K562 (cell line): ENCODE data around the gene MACROD2. TPM values are rescaled to one million over a fixed set of nuclear protein-coding genes. Genes with fewer than 3 reads are reported as not detected.

Experiments used
- ATAC-seq: fragments of 200-7000 bp; cut with Tn5 transposase; 3 replicates; pipeline ENCODE4 v1.9.1; 2020; ENCODE audit warnings: moderate library complexity
- BruUV-seq: library from RNA; stranded (reverse); fragments of 400-500 nt; replicated peaks from 2 replicates; lab custom pipeline; 2021; lab: Mats Ljungman, UMichigan
- CTCF ChIA-PET: fragments of 300-600 bp; formaldehyde crosslinking; extraction: SDS; loops from one replicate; lab custom pipeline; 2021; ENCODE audit warnings: low intra/inter-chr PET ratio; lab: Yijun Ruan, JAX
- POLR2A ChIA-PET: fragments of 300-600, 350-650 bp; sonication (Branson Sonifier 250); formaldehyde crosslinking; extraction: SDS; loops from one replicate; lab custom pipeline; 2021; ENCODE audit warnings: antibody characterized with exemption, inconsistent platforms; lab: Yijun Ruan, JAX
- DNase-seq, 4 experiments: peaks; one replicate each; pipeline versions ENCODE4 v3.0.0 to v3.0.0-alpha.2; 2011 to 2018; ENCODE audit warnings: low spot score in 3 of 4, mixed read lengths in 3 of 4; ENCODE audit errors: extremely low read depth in 1 of 4
- FAIRE-seq: peaks from 2 replicates; lab custom pipeline; 2011; peaks lifted over from hg19 to GRCh38; lab: Jason Lieb, UNC
- H2AFZ ChIP-seq: 2 replicates; pipeline ENCODE4 v1.6.0; 2011; ENCODE audit warnings: low read depth, low read length, control low read depth, inconsistent platforms
- H3K27ac ChIP-seq: fragments of 200-600 bp; 3 replicates; pipeline ENCODE4 v1.8.0; 2011; ENCODE audit warnings: low read depth, mild to moderate bottlenecking, control low read depth, inconsistent platforms, low read length, moderate library complexity, mixed read lengths; ENCODE audit errors: extremely low read depth
- H3K27me3 ChIP-seq, 2 experiments: fragments of 300-600 bp in 1 of 2; 2 replicates in 1 of 2; 3 replicates in 1 of 2; pipeline versions ENCODE4 v1.6.0 to v1.8.0; 2011; ENCODE audit warnings: inconsistent platforms in 2 of 2, low read length in 2 of 2, mild to moderate bottlenecking in 1 of 2, mixed read lengths in 1 of 2, moderate library complexity in 1 of 2; ENCODE audit not compliant: control insufficient read depth in 2 of 2, insufficient read depth in 2 of 2
- H3K36me3 ChIP-seq: fragments of 300-600 bp; 3 replicates; pipeline ENCODE4 v1.8.0; 2011; ENCODE audit warnings: mild to moderate bottlenecking, low read length, inconsistent platforms; ENCODE audit not compliant: control insufficient read depth, insufficient read depth
- H3K4me1 ChIP-seq, 2 experiments: fragments of 200-600 bp in 1 of 2; replicated peaks in 1 of 2; 2 replicates in 1 of 2; 3 replicates in 1 of 2; pipeline versions ENCODE4 v1.5.1 to v1.8.0; 2011; ENCODE audit warnings: inconsistent platforms in 2 of 2, low read length in 2 of 2, mild to moderate bottlenecking in 1 of 2, mixed read lengths in 1 of 2, moderate library complexity in 1 of 2; ENCODE audit not compliant: control insufficient read depth in 2 of 2, insufficient read depth in 2 of 2
- H3K4me2 ChIP-seq: 2 replicates; pipeline ENCODE4 v1.6.1; 2011; ENCODE audit warnings: low read length, control low read depth, inconsistent platforms, mixed read lengths; ENCODE audit not compliant: insufficient read depth
- H3K4me3 ChIP-seq: fragments of 200-600 bp; sonication (generic), shearing (Covaris generic); 2 replicates; pipeline ENCODE4 v1.5.1; 2016; ENCODE audit warnings: control low read depth, inconsistent platforms
- H3K79me2 ChIP-seq: fragments of 200-600 bp; 3 replicates; pipeline ENCODE4 v1.8.0; 2011; ENCODE audit warnings: low read length, inconsistent platforms; ENCODE audit not compliant: control insufficient read depth, insufficient read depth
- H3K9ac ChIP-seq, 2 experiments: 2 replicates each; pipeline versions ENCODE4 v1.6.0 to v1.6.1; 2011; ENCODE audit warnings: low read depth in 2 of 2, low read length in 2 of 2, control low read depth in 1 of 2, inconsistent platforms in 1 of 2, mild to moderate bottlenecking in 1 of 2, mixed read lengths in 1 of 2; ENCODE audit not compliant: insufficient read depth in 1 of 2
- H3K9me1 ChIP-seq: one replicate; pipeline ENCODE4 v1.6.0; 2011; ENCODE audit warnings: inconsistent platforms, mild to moderate bottlenecking, low read length, moderate library complexity; ENCODE audit not compliant: control insufficient read depth, insufficient read depth
- H3K9me3 ChIP-seq: replicated peaks from 2 replicates; pipeline ENCODE4 v1.5.1; 2011; ENCODE audit warnings: low read depth, low read length, inconsistent platforms; ENCODE audit not compliant: control insufficient read depth, insufficient read depth
- H4K20me1 ChIP-seq: replicated peaks from 2 replicates; pipeline ENCODE4 v1.6.1; 2011; ENCODE audit warnings: low read length, inconsistent platforms, mixed read lengths; ENCODE audit not compliant: control insufficient read depth, insufficient read depth
- ARHGAP35 ChIP-seq: fragments of 450-650 bp; IDR thresholded peaks from 2 replicates; pipeline ENCODE4 v1.6.1; 2018; ENCODE audit not compliant: partially characterized antibody
- ARID2 ChIP-seq: fragments of 450-650 bp; IDR thresholded peaks from 2 replicates; pipeline ENCODE4 v1.6.1; 2017; ENCODE audit warnings: antibody characterized with exemption, mild to moderate bottlenecking
- BRD9 ChIP-seq: fragments of 450-650 bp; IDR thresholded peaks from 2 replicates; pipeline ENCODE4 v1.6.1; 2018; ENCODE audit warnings: low read depth; ENCODE audit not compliant: partially characterized antibody
- CTCF ChIP-seq, 3 experiments: IDR thresholded peaks in 2 of 3; conservative IDR thresholded peaks in 1 of 3; 2 replicates each; pipeline ENCODE4 v1.5.1; 2011 to 2012; ENCODE audit warnings: low read length in 3 of 3, mild to moderate bottlenecking in 3 of 3, control low read depth in 2 of 3, improper control_type of control experiment in 1 of 3, inconsistent platforms in 1 of 3, low read depth in 1 of 3, mixed read lengths in 1 of 3, moderate library complexity in 1 of 3; ENCODE audit not compliant: insufficient read depth in 2 of 3
- GABPB1 ChIP-seq: sonication (generic); formaldehyde crosslinking; IDR thresholded peaks from 2 replicates; pipeline ENCODE4 v1.8.0; 2022; ENCODE audit warnings: mild to moderate bottlenecking, missing genetic modification reagents
- HDAC3 ChIP-seq: fragments of 450-650 bp; IDR thresholded peaks from 2 replicates; pipeline ENCODE4 v1.6.1; 2018; ENCODE audit warnings: borderline replicate concordance, mild to moderate bottlenecking, moderate library complexity; ENCODE audit not compliant: partially characterized antibody
- MAZ ChIP-seq, 2 experiments: fragments of 450-650 bp in 1 of 2; sonication (generic) in 1 of 2; formaldehyde crosslinking; IDR thresholded peaks in 1 of 2; conservative IDR thresholded peaks in 1 of 2; 2 replicates each; pipeline versions ENCODE4 v1.4.0 to v1.5.0; 2020; ENCODE audit warnings: mild to moderate bottlenecking in 1 of 2, missing genetic modification reagents in 1 of 2
- NCOR1 ChIP-seq: fragments of 450-650 bp; IDR thresholded peaks from 2 replicates; pipeline ENCODE4 v1.6.1; 2016; ENCODE audit warnings: mild to moderate bottlenecking, moderate library complexity
- NFE2 ChIP-seq: IDR thresholded peaks from 2 replicates; pipeline ENCODE4 v1.6.1; 2014; ENCODE audit warnings: antibody characterized with exemption, low read depth
- SMARCE1 ChIP-seq: fragments of 450-650 bp; IDR thresholded peaks from 2 replicates; pipeline ENCODE4 v1.7.1; 2016; ENCODE audit warnings: mild to moderate bottlenecking
- VEZF1 ChIP-seq: fragments of 200-800 bp; sonication (Bioruptor generic); IDR thresholded peaks from 2 replicates; pipeline ENCODE4 v1.6.1; 2017; ENCODE audit warnings: missing genetic modification characterization, missing compliant biosample characterization
- ZBTB26 ChIP-seq: fragments of 450-650 bp; formaldehyde crosslinking; IDR thresholded peaks from 2 replicates; pipeline ENCODE4 v1.4.0; 2022; ENCODE audit warnings: missing genetic modification characterization
- ZNF518B ChIP-seq: fragments of 250-450 bp; sonication (Bioruptor Pico); IDR thresholded peaks from 2 replicates; pipeline ENCODE4 v1.5.0; 2021; ENCODE audit warnings: mild to moderate bottlenecking, moderate library complexity
- WGBS: fragments of 100-300 bp; shearing (Covaris generic); methylation state at CpG from one replicate; pipeline ENCODE4 v1.1.6; 2016; ENCODE audit warnings: low coverage, mixed read lengths; ENCODE audit not compliant: insufficient coverage; ENCODE audit errors: missing lambda C conversion rate; 5-methylcytosine and 5-hydroxymethylcytosine counted together
- in situ Hi-C: fragments of 300-500 bp; cut with MboI; formaldehyde crosslinking; loops from 4 replicates; pipeline ENCODE4 v1.15.0; 2018; ENCODE audit warnings: inconsistent platforms, mixed read lengths
- intact Hi-C: fragments of 100-400 bp; cut with micrococcal nuclease; formaldehyde crosslinking; loops from 2 replicates; pipeline ENCODE4 v1.14.2; 2022
- polyA plus RNA-seq, 8 experiments: library from polyadenylated mRNA; depleted of rRNA in 4 of 8; stranded (reverse) in 5 of 8; unstranded in 3 of 8; fragments of >200 nt; fragmentation: Nextera tagmentation in 2 of 8; fragmentation: Illumina TruSeq in 1 of 8; extraction: Ambion mirVana in 2 of 8; extraction: Trizol in 1 of 8; gene quantifications; 2 replicates each; pipeline versions ENCODE4 v1.2.1 to v1.2.3, GENCODE V29; 2011 to 2014; ENCODE audit warnings: inconsistent platforms in 1 of 8, missing spikeins in 1 of 8
- total RNA-seq, 7 experiments: library from RNA; depleted of rRNA in 6 of 7; stranded (reverse); fragments of >200 nt in 6 of 7; fragmentation: Illumina TruSeq in 2 of 7; extraction: Trizol in 2 of 7; gene quantifications; 2 replicates each; pipeline versions ENCODE4 v1.2.1 to v1.2.3, GENCODE V29; 2011 to 2021; ENCODE audit warnings: low replicate concordance in 1 of 7

Gene MACROD2
- total and polyA plus RNA-seq, 9 of the 15 experiments (the other 6 are each of a cell fraction or from before 2014, with no cell fraction given): not detected

- H3K9me1 ChIP-seq: no peaks in the 10 kb centered on the region
- H3K4me1 ChIP-seq: no peaks in the 10 kb centered on the region
- H3K36me3 ChIP-seq: no peaks in the 10 kb centered on the region
- 0% methylated on average over 1 of the region's 1 CpG for WGBS
- H3K4me2 ChIP-seq: no peak overlapping the region
- DNase-seq (no peak), ATAC-seq (no peak), FAIRE-seq (no peak)
- H3K79me2 ChIP-seq: no peaks in the 10 kb centered on the region
- intact Hi-C loops: no loop called here
- no peak for TF ChIP-seq GABPB1
- TF ChIP-seq MAZ (CRISPR knock-in tag; conservative IDR thresholded peaks at IDR 0.05 in 1 of 2, IDR thresholded peaks at IDR 0.05 in 1 of 2): no peak
- TF ChIP-seq SMARCE1: no peak
- TF ChIP-seq CTCF (IDR thresholded peaks at IDR 0.05 in 2 of 3, conservative IDR thresholded peaks at IDR 0.05 in 1 of 3; ENCODE audit: insufficient read depth in 2 of 3, low read depth in 1 of 3, low read length in 3 of 3): no peak
- TF ChIP-seq NCOR1: no peak
- no peak for TF ChIP-seq VEZF1 (CRISPR knock-in tag)
- TF ChIP-seq HDAC3: no peak
- TF ChIP-seq BRD9: no peak
- no peak for TF ChIP-seq ARHGAP35
- no peak for TF ChIP-seq ZBTB26 (CRISPR knock-in tag)
- no peak for TF ChIP-seq ZNF518B (CRISPR knock-in tag)
- TF ChIP-seq NFE2: no peak
- no peak for TF ChIP-seq ARID2
- no TSS peak for BruUV-seq
- no peak overlapping the region for H3K9ac ChIP-seq
- no peak overlapping the region for H2AFZ ChIP-seq
- no peak overlapping the region for H3K4me3 ChIP-seq
- no peaks in the 10 kb centered on the region for H3K27me3 ChIP-seq
- in situ Hi-C loops: no loop called here
- no peaks in the 10 kb centered on the region for H3K9me3 ChIP-seq
- POLR2A ChIA-PET: no interaction called here
- H4K20me1 ChIP-seq: no peaks in the 10 kb centered on the region
- no peak overlapping the region for H3K27ac ChIP-seq
- CTCF ChIA-PET: no interaction called here
Measured at GRCh38 chr20:15265581-15266309, 1270.4 kb downstream of the MACROD2 start.
